Measurements from ENCODE around the gene MRPL4. TPM values are rescaled to one million over a fixed set of nuclear protein-coding genes. Genes with fewer than 3 reads are reported as not detected.

The MRPL4 gene
- total and polyA plus RNA-seq, 2 of the 13 experiments (the other 11 are each of a cell fraction or from before 2014, with no cell fraction given), result 40.6 to 42.5 TPM

DNA sequence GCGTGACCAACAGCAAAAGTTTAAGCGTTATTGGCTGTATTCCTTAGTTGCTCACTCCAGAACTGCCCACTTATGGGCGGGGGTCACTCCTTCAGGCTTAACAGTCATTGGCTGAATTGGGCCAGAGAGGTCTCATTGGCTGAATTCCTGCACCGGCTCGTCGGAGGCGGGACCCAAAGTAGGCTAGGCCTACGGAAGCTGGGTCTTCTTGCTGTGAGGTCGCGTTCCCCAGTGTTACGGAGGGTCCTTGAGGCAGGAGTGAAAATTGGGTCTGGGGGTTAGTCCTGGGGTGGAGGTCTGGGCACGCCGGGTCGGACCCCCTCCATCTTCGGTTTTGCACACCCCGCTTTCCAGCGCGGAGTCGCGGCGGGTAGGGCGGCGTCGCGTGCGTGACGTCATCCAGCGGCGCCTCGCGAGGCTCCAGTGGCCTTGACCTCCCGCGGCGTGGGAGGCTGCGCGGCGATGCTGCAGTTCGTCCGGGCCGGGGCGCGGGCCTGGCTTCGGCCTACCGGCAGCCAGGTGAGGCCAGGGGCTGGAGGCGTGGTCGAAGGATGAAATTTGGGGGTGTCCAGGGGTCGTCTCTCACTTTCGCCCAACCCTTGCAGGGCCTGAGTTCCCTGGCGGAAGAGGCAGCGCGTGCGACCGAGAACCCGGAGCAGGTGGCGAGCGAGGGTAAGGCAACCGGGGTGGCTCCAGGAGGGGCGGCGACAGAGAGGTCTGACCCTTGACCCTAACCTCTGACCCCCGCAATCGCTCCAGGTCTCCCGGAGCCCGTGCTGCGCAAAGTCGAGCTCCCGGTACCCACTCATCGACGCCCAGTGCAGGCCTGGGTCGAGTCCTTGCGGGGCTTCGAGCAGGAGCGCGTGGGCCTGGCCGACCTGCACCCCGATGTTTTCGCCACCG, at the start of gene MRPL4 (continued):
- TF ChIP-seq, protein P1, sequence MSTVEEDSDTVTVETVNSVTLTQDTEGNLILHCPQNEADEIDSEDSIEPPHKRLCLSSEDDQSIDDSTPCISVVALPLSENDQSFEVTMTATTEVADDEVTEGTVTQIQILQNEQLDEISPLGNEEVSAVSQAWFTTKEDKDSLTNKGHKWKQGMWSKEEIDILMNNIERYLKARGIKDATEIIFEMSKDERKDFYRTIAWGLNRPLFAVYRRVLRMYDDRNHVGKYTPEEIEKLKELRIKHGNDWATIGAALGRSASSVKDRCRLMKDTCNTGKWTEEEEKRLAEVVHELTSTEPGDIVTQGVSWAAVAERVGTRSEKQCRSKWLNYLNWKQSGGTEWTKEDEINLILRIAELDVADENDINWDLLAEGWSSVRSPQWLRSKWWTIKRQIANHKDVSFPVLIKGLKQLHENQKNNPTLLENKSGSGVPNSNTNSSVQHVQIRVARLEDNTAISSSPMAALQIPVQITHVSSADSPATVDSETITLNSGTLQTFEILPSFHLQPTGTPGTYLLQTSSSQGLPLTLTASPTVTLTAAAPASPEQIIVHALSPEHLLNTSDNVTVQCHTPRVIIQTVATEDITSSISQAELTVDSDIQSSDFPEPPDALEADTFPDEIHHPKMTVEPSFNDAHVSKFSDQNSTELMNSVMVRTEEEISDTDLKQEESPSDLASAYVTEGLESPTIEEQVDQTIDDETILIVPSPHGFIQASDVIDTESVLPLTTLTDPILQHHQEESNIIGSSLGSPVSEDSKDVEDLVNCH (CRISPR knock-in tag; IDR thresholded peaks at IDR 0.05), result no peak
- peak; percentile 94 for TF ChIP-seq ZNF567 (CRISPR knock-in tag; IDR thresholded peaks at IDR 0.05; ENCODE audit: borderline replicate concordance)
- peak; percentile 81; the same call in 1 of the 2 replicates for TF ChIP-seq ZNF747 (CRISPR knock-in tag; IDR thresholded peaks at IDR 0.05; ENCODE audit: borderline replicate concordance)
- peak; percentile 75; the same call in 1 of the 2 replicates for TF ChIP-seq DR1 (CRISPR knock-in tag; IDR thresholded peaks at IDR 0.05)
- peak; percentile 89; the same call in 1 of the 2 replicates for TF ChIP-seq MXD4 (CRISPR knock-in tag; IDR thresholded peaks at IDR 0.05)
- TF ChIP-seq IRX3 (CRISPR knock-in tag; IDR thresholded peaks at IDR 0.05; ENCODE audit: borderline replicate concordance, low read depth), result peak; percentile 74; the same call in 1 of the 2 replicates
- no peak for TF ChIP-seq HNRNPL (IDR thresholded peaks at IDR 0.05; ENCODE audit: low read depth, low read length)
- TF ChIP-seq KDM2A (CRISPR knock-in tag; IDR thresholded peaks at IDR 0.05; ENCODE audit: borderline replicate concordance, low read depth), result peak; percentile 96
- TF ChIP-seq, protein P2, sequence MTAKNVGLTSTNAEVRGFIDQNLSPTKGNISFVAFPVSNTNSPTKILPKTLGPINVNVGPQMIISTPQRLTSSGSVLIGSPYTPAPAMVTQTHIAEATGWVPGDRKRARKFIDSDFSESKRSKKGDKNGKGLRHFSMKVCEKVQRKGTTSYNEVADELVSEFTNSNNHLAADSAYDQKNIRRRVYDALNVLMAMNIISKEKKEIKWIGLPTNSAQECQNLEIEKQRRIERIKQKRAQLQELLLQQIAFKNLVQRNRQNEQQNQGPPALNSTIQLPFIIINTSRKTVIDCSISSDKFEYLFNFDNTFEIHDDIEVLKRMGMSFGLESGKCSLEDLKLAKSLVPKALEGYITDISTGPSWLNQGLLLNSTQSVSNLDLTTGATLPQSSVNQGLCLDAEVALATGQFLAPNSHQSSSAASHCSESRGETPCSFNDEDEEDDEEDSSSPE (CRISPR knock-in tag; IDR thresholded peaks at IDR 0.05), result peak; percentile 76
- TF ChIP-seq, protein P3, sequence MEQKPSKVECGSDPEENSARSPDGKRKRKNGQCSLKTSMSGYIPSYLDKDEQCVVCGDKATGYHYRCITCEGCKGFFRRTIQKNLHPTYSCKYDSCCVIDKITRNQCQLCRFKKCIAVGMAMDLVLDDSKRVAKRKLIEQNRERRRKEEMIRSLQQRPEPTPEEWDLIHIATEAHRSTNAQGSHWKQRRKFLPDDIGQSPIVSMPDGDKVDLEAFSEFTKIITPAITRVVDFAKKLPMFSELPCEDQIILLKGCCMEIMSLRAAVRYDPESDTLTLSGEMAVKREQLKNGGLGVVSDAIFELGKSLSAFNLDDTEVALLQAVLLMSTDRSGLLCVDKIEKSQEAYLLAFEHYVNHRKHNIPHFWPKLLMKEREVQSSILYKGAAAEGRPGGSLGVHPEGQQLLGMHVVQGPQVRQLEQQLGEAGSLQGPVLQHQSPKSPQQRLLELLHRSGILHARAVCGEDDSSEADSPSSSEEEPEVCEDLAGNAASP (CRISPR knock-in tag; IDR thresholded peaks at IDR 0.05; ENCODE audit: borderline replicate concordance), result peak; percentile 91; the same call in 1 of the 2 replicates
- TF ChIP-seq ZNF746 (CRISPR knock-in tag; IDR thresholded peaks at IDR 0.05), result no peak
- peak; percentile 89; the same call in 1 of the 2 replicates for TF ChIP-seq ZNF160 (CRISPR knock-in tag; IDR thresholded peaks at IDR 0.05)
- TF ChIP-seq SMAD9 (CRISPR knock-in tag; IDR thresholded peaks at IDR 0.05), result no peak
- TF ChIP-seq NR2F6 (IDR thresholded peaks at IDR 0.05), result peak; percentile 84
- peak; percentile 99 for TF ChIP-seq NR2F6 (CRISPR knock-in tag; IDR thresholded peaks at IDR 0.05)
- TF ChIP-seq, protein P4, sequence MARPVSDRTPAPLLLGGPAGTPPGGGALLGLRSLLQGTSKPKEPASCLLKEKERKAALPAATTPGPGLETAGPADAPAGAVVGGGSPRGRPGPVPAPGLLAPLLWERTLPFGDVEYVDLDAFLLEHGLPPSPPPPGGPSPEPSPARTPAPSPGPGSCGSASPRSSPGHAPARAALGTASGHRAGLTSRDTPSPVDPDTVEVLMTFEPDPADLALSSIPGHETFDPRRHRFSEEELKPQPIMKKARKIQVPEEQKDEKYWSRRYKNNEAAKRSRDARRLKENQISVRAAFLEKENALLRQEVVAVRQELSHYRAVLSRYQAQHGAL (CRISPR knock-in tag; IDR thresholded peaks at IDR 0.05; ENCODE audit: not compliant biosample characterization), result peak; percentile 30
- TF ChIP-seq ATF7 (IDR thresholded peaks at IDR 0.05), result peak; percentile 98
- TF ChIP-seq ATF7 (CRISPR knock-in tag; IDR thresholded peaks at IDR 0.05), result no peak; the same call in 1 of the 2 replicates
- TF ChIP-seq, protein P5, sequence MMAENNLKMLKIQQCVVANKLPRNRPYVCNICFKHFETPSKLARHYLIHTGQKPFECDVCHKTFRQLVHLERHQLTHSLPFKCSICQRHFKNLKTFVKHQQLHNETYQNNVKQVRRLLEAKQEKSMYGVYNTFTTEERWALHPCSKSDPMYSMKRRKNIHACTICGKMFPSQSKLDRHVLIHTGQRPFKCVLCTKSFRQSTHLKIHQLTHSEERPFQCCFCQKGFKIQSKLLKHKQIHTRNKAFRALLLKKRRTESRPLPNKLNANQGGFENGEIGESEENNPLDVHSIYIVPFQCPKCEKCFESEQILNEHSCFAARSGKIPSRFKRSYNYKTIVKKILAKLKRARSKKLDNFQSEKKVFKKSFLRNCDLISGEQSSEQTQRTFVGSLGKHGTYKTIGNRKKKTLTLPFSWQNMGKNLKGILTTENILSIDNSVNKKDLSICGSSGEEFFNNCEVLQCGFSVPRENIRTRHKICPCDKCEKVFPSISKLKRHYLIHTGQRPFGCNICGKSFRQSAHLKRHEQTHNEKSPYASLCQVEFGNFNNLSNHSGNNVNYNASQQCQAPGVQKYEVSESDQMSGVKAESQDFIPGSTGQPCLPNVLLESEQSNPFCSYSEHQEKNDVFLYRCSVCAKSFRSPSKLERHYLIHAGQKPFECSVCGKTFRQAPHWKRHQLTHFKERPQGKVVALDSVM (CRISPR knock-in tag; IDR thresholded peaks at IDR 0.05), result peak; percentile 79
- TF ChIP-seq HOXD1 (CRISPR knock-in tag; IDR thresholded peaks at IDR 0.05), result peak; percentile 82
- peak; percentile 38; the same call in 1 of the 2 replicates for TF ChIP-seq GPN1 (CRISPR knock-in tag; IDR thresholded peaks at IDR 0.05; ENCODE audit: borderline replicate concordance)

Data from HepG2 (cell line).